Hepatocyte (in vitro differentiated cells): ENCODE data around the gene PFKM. TPM values are rescaled to one million over a fixed set of nuclear protein-coding genes. Genes with fewer than 3 reads are reported as not detected.

Experiments used
- DNase-seq: peaks from one replicate; pipeline ENCODE4 v3.0.0-alpha.2; 2016; ENCODE audit warnings: low spot score
- H2AFZ ChIP-seq: fragments of 200-600 bp; sonication (generic); 2 replicates; pipeline ENCODE4 v1.6.0; 2016; ENCODE audit warnings: antibody characterized with exemption, mild to moderate bottlenecking
- H3K27ac ChIP-seq: fragments of 200-600 bp; sonication (generic); 2 replicates; pipeline ENCODE4 v1.5.1; 2016; ENCODE audit warnings: mild to moderate bottlenecking
- H3K27me3 ChIP-seq: fragments of 200-600 bp; sonication (generic); 2 replicates; pipeline ENCODE4 v1.6.1; 2016
- H3K36me3 ChIP-seq: fragments of 200-600 bp; sonication (generic); replicated peaks from 2 replicates; pipeline ENCODE4 v1.5.1; 2016; ENCODE audit warnings: low read depth; ENCODE audit not compliant: insufficient read depth
- H3K4me1 ChIP-seq: fragments of 200-600 bp; sonication (generic); 2 replicates; pipeline ENCODE4 v1.5.1; 2016; ENCODE audit warnings: mild to moderate bottlenecking, moderate library complexity; ENCODE audit not compliant: insufficient read depth
- H3K4me2 ChIP-seq: fragments of 200-600 bp; sonication (generic); 2 replicates; pipeline ENCODE4 v1.6.0; 2016
- H3K4me3 ChIP-seq: fragments of 200-600 bp; sonication (generic); 2 replicates; pipeline ENCODE4 v1.5.1; 2016; ENCODE audit warnings: mild to moderate bottlenecking
- H3K79me2 ChIP-seq: fragments of 200-600 bp; sonication (generic); 2 replicates; pipeline ENCODE4 v1.6.0; 2017; ENCODE audit warnings: mild to moderate bottlenecking
- H3K9me2 ChIP-seq: fragments of 200-600 bp; sonication (generic); replicated peaks from 2 replicates; pipeline ENCODE4 v1.6.0; 2017; ENCODE audit warnings: mild to moderate bottlenecking; ENCODE audit not compliant: insufficient read depth
- H3K9me3 ChIP-seq: fragments of 200-600 bp; sonication (generic); 2 replicates; pipeline ENCODE4 v1.5.1; 2016; ENCODE audit warnings: low read depth, mild to moderate bottlenecking
- H4K20me1 ChIP-seq: fragments of 200-600 bp; sonication (generic); 2 replicates; pipeline ENCODE4 v1.6.0; 2016; ENCODE audit warnings: mild to moderate bottlenecking; ENCODE audit not compliant: insufficient read depth, poor library complexity, severe bottlenecking
- CTCF ChIP-seq: fragments of 200-600 bp; sonication (generic); IDR thresholded peaks from 2 replicates; pipeline ENCODE4 v1.5.1; 2016; ENCODE audit warnings: antibody characterized with exemption, mild to moderate bottlenecking; ENCODE audit not compliant: poor library complexity
- EZH2 ChIP-seq: fragments of 200-600 bp; sonication (generic); IDR thresholded peaks from 2 replicates; pipeline ENCODE4 v1.6.1; 2016; ENCODE audit warnings: antibody characterized with exemption, mild to moderate bottlenecking, borderline replicate concordance
- EZH2phosphoT487 ChIP-seq: fragments of 200-600 bp; sonication (generic); IDR thresholded peaks from one replicate; pipeline ENCODE4 v1.6.1; 2018; ENCODE audit warnings: antibody characterized with exemption, mild to moderate bottlenecking, low read depth, moderate library complexity; ENCODE audit not compliant: unreplicated experiment, severe bottlenecking
- WGBS: methylation state at CpG from one replicate; pipeline ENCODE4 v1.1.6; 2016; ENCODE audit warnings: low lambda C conversion rate; ENCODE audit errors: missing lambda C conversion rate; 5-methylcytosine and 5-hydroxymethylcytosine counted together
- polyA plus RNA-seq: library from polyadenylated mRNA; unstranded; fragments of >200 nt; fragmentation: Nextera tagmentation; extraction: Ambion mirVana; gene quantifications from 2 replicates; pipeline ENCODE4 v1.2.1, GENCODE V29; 2016
- total RNA-seq: library from RNA; depleted of rRNA; stranded (reverse); fragments of >200 nt; gene quantifications from 2 replicates; pipeline ENCODE4 v1.2.3, GENCODE V29; 2014

PFKM gene
- total and polyA plus RNA-seq, 2 experiments from 2014 or later = 49.1 to 51.9 TPM

GRCh38 chr12:48104531-48104930, 14.6 kb upstream of the PFKM start:
- Histone ChIP-seq H3K4me1 (peaks cover 16% of the 10 kb centered on the region), H3K27ac (peak overlapping the region; percentile 97), H3K27me3 (no peaks in the 10 kb centered on the region), H3K79me2 (peaks cover 59% of the 10 kb centered on the region), H3K9me2 (no peaks in the 10 kb centered on the region), H4K20me1 (no peaks in the 10 kb centered on the region), H3K9me3 (no peaks in the 10 kb centered on the region), H2AFZ (peak overlapping the region; percentile 90), H3K36me3 (no peaks in the 10 kb centered on the region), H3K4me3 (peak overlapping the region; percentile 62), H3K4me2 (peak overlapping the region; percentile 85)
- DNase-seq = no peak
- TF ChIP-seq EZH2 (no peak), CTCF (no peak), EZH2phosphoT487 (no peak)
- 73% methylated on average over 4 of the region's 4 CpGs for WGBS

- Histone ChIP-seq H3K79me2 (peaks cover 50% of the 10 kb centered on the region), H2AFZ (peak overlapping the region; percentile 90), H3K27me3 (no peaks in the 10 kb centered on the region), H3K36me3 (no peaks in the 10 kb centered on the region), H3K9me2 (no peaks in the 10 kb centered on the region), H4K20me1 (no peaks in the 10 kb centered on the region), H3K4me3 (peak overlapping the region; percentile 62), H3K4me1 (peaks cover 16% of the 10 kb centered on the region), H3K4me2 (peak overlapping the region; percentile 85), H3K9me3 (no peaks in the 10 kb centered on the region), H3K27ac (peak overlapping the region; percentile 97)
- DNase-seq = peak; percentile 6
- WGBS = 2% methylated on average over 29 of the region's 30 CpGs
- TF ChIP-seq CTCF (no peak), EZH2 (no peak), EZH2phosphoT487 (no peak)
These were observed 13.8 kb upstream of the PFKM start for GRCh38 chr12:48105321-48105866.

GRCh38 chr12:48105867-48106680, 13.1 kb upstream of the PFKM start, which contains the start of gene SENP1:
Gene SENP1, minus strand, starts transcription at chr12:48106079. Its CDS starts 4,607 bp downstream, at chr12:48101472.
- peak; percentile 91 for DNase-seq
- TF ChIP-seq EZH2 (no peak), CTCF (no peak), EZH2phosphoT487 (no peak)
- peak within 1 kb of the TSS; percentile 90 for H2AFZ ChIP-seq
- H3K4me3 ChIP-seq = peak within 1 kb of the TSS; percentile 62
- H3K9me3 ChIP-seq = no peaks in the 10 kb centered on the region
- peaks cover 16% of the 10 kb centered on the region for H3K4me1 ChIP-seq
- H3K79me2 ChIP-seq = peaks cover 43% of the 10 kb centered on the region
- no peaks in the 10 kb centered on the region for H4K20me1 ChIP-seq
- no peaks in the 10 kb centered on the region for H3K9me2 ChIP-seq
- no peaks in the 10 kb centered on the region for H3K27me3 ChIP-seq
- H3K36me3 ChIP-seq = no peaks in the 10 kb centered on the region
- WGBS = 1% methylated on average over 44 of the region's 53 CpGs
- H3K4me2 ChIP-seq = peak within 1 kb of the TSS; percentile 85
- peak within 1 kb of the TSS; percentile 97 for H3K27ac ChIP-seq
